ENCODE results near the gene CPA1.

DNA sequence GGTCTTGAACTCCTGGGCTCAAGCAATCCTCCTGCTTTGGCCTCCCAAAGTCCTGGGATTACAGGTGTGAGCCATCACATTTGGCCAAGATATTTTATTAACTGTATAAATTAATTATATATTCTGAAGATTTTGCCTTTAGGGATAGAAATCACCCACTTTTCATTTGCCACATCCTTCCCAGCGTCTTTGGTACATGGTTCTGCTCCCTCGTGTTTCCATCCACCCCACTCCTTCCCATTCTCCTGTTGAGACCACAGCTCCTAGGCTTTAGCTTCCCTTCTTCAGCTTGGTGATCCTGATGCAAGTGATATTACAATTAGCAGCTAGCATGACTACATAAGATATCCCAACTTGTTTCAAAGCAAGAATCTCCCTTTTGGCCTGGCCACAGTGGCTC is 8.4 kb downstream of the CPA1 start:
- TF ChIP-seq POLR2A (IDR thresholded peaks at IDR 0.05) (no peak), CTCF (IDR thresholded peaks at IDR 0.05) (no peak)
